D341Med (cell line): ENCODE results near the gene TMEM88.
"Not testable (repeated sequence)": the region's sequence is repeated elsewhere in the genome, so short reads cannot be mapped to it uniquely, and the experiment has no call there.

ENCODE experiments used
- DNase-seq: peaks from one replicate; pipeline ENCODE4 v3.0.0; 2012; ENCODE audit warnings: low spot score

Gene TMEM88, protein sequence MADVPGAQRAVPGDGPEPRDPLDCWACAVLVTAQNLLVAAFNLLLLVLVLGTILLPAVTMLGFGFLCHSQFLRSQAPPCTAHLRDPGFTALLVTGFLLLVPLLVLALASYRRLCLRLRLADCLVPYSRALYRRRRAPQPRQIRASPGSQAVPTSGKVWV

DNA sequence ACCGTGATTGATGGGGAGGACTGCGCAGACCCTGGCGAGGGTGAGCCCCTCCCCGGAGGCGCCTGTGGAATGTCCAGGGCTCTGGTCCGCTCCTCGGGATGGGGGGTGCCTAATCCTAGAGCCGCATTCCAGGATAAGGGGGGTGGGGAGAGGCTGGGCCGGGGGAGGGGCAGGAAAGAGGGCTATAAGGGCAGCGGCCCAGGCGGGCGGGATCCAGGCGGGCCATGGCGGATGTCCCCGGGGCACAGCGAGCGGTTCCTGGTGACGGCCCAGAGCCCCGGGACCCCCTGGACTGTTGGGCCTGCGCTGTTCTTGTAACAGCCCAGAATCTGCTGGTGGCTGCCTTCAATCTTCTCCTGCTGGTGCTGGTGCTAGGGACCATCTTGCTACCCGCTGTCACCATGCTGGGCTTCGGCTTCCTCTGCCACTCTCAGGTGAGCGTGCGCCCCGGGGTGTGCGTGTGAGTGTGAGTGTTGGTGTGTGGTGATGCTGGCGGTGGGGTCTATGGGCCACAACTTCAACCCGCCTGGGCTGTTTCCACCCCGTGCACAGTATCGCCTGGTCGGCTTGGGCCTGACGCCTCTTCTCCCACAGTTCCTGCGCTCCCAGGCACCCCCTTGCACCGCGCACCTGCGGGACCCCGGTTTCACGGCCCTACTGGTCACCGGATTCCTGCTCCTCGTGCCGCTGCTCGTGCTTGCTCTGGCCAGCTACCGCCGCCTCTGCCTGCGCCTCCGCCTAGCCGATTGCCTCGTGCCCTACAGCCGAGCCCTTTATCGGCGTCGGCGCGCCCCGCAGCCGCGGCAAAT lies at the start of gene TMEM88:
Gene TMEM88, plus strand, starts transcription at position 216 of the 809 bp plus-strand sequence. Its CDS starts 9 bp downstream, at position 225.
- DNase-seq, result no peak

DNA sequence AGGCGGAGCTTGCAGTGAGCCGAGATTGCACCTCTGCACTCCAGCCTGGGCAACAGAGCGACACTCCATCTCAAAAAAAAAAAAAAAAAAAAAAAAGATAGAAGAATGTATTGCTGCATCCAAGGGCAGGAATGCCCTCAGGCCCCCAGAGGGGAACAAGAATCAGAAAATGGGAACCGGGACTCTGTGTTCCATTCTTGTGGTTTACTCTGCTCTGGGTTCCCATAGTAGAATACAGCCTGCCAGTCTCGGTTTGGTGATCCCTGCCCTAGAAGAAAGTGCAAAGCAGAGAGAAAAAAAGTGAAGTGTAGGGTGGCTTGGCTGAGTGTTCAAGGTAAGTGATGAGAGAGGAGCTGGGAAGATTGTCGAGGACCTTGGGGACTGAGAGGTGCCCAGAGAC lies 48.3 kb upstream of the TMEM88 start:
- no peak for DNase-seq

DNA sequence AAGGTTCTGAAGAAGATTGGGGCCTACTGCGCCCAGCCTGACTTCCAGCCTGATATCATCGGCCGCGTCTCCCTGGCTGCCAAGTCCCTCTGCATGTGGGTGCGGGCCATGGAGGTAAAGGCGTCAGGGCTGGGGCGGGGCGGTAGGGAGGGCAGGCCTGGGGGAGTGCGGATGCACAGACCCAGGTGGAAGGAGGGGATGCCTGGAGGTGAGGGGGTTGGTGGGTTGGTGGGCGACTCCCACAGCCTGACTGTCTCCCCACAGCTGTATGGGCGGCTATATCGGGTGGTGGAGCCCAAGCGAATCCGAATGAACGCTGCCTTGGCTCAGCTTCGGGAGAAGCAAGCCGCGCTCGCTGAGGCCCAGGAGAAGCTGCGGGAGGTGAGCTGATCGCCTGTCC lies 47.7 kb upstream of the TMEM88 start:
- no peak for DNase-seq

DNA sequence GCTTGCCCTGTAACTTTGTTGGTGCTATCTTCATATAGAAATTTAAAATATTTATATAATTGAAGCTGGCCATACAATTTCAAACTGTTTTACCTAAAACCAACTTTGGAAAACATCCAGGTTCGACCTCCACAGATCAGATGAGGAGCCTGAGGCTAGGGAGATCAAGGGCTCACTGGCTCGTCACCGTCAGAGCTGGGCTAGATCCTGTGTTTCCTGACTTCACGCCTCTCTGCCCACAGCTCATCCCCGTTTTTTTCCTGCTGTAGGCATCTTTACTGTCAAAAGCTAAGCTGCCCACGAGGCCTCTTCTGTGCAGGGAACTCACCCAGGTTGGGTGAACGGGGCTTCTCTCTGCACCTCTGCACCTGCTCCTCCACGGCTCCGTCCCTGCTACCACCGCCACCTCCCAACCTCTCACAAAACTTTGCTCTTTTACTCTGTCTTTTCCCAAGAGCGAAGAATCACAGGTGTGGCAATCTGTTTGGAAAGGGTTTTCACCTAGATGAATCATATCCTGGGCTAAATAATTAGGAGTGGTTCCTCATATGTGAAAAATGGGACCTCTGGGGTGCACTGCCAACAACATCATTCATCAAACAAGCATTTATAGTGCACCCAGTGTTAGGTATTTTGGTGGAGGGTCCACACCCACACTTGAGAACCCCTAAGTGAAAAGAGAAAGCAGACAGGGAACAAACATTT lies 45.6 kb upstream of the TMEM88 start:
- no peak for DNase-seq

DNA sequence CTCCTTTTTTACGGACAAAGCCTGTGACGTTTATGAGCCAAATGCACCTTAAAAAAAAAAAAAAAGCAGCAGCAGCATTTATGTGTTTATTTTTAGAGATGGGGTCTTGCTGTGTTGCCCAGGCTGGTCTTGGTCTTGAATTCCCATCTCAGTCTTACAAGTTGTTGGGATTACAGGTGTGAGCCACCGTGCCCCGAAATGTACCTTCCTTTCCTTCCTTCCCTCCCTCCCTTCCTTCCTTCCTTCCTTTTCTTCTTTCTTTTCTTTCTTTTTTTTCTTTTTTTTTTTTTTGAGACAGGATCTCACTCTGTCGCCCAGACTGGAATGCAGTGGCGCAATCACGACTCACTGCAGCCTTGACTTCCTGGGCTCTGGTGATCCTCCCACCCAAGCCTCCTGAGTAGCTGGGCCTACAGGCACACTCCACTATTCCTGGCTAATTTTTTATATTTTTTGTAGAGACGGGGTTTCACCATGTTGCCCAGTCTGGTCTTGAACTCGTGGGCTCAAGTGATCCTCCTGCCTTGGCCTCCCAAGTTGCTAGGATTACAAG lies 45.0 kb upstream of the TMEM88 start:
- not testable (repeated sequence) for DNase-seq

DNA sequence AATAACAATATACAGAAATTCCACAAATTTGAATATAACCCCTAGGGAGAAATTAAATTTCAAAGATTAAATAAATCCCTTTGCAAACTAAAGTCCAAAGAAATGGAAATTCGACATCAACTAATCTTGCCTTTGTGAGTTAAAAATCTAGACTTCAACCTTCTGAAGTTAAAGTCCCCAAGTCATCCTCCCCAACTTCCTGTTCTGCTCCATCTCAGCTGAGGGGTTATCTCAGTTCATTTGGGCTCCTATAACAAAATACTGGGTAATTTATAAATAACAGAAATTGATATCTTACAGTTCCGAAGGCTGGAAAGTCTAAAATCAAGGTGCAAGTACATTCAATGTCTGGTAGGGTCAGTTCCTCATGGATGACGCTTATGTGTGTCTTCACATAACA lies 43.6 kb upstream of the TMEM88 start:
- DNase-seq, result no peak

DNA sequence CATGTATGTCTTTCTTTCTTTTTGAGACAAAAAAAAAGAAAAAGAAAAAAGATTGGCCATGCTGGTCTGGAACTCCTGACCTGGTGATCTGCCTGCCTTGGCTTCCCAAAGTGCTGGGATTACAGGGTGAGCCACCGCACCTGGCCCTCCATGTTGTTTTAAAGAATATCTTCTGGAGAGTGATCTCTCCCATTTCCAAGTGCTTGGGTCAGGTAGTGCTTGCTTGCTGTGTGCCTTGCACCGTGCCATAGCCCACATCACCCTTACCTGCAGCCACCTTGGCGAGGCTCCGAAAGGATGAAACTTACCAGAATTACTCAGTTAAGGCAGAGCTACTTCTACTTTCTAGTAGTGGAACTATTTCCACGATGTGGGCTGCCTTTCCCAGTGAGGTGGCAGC lies 39.9 kb upstream of the TMEM88 start:
- no peak for DNase-seq

DNA sequence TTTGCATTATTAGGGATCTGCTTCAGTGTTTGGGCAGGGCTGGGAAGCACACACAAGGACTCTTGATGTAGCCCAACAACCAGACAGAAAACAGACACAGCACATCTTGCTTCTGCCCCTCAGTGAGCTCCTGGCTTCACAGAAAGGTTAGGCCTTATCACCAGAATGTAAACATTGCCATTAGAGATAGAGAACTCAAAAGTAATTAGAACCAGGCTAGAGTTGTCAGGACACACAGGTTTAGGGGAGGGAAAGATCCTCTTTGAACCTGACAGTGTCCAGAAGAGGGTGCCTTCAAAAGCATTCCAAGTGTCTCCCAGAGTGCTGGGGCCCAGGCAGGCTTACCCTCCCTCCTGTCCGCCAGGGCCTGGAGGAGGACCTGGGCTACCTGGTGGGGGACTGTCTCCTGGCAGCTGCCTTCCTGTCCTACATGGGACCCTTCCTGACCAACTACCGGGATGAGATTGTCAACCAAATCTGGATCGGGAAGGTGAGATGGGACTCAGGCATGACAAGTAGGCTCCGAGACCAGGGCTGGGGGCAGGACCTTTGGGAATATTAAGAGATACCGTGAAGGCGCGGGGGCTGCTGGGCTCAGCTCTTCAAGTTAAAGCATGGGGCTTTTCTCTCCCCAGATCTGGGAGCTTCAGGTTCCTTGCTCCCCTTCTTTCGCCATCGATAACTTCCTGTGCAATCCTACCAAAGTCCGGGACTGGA lies 37.8 kb upstream of the TMEM88 start:
- DNase-seq, result no peak

DNA sequence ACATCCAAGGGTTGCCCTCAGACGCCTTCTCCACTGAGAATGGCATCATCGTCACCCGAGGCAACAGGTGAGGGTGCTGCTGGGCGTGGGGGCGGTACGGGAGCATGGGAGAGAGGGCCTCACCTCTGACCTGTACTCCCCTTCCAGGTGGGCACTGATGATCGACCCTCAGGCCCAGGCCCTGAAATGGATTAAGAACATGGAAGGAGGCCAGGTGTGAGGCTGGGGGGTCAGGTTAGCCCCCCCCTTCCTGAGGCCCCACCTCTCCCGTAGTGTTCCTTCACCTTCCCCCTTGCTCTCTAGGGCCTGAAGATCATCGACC lies 37.3 kb upstream of the TMEM88 start:
- no peak for DNase-seq

DNA sequence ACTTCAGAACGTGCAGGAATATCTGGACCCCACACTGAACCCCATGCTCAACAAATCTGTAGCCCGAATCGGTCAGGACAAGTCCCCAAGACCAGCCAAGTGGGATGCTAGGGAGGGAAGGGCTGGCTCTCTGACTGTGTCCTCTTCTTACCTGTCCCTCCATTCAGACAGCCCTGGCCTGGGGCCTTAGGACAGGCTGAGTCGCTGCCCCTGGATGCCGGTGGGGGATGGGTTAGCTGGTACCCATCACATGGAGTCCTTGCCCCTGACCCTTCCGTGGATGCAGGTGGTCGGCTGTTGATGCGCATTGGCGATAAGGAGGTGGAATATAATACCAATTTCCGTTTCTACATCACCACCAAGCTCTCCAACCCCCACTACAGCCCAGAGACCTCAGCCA lies 36.8 kb upstream of the TMEM88 start:
- DNase-seq, result no peak

DNA sequence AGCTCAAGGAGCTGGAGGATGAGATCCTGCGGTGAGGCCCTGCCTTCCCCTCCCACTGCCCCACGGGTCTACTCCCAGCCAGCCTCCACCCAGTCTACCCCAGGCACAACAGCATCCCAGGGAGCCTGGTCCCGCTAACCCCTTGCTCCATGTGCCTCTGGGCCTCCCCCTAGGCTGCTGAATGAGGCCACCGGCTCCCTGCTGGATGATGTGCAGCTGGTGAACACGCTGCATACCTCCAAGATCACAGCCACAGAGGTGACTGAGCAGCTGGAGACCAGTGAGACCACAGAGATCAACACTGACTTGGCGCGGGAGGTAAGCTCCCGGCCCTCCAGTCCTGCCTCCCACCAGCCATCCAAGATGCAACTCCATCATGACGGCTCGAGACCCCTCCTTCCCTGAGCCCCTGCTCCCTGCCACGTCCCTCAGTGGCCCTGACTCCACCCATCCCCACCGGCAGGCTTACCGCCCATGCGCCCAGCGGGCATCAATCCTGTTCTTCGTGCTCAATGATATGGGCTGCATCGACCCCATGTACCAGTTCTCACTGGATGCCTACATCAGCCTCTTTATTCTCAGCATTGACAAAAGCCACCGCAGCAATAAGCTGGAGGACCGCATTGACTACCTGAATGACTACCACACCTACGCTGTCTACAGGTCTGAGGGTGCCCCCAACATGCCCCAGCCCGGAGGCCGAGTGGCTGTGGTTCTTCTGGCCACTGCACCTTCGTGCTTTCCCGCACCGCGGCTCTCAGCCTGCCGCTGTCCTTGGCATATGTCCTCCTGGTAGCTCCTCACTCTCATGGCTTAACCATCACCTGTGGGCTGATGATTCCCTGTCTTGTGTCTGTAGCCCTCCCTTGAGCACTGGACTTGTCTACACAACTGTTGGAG lies 35.9 kb upstream of the TMEM88 start:
- DNase-seq, result no peak

DNA sequence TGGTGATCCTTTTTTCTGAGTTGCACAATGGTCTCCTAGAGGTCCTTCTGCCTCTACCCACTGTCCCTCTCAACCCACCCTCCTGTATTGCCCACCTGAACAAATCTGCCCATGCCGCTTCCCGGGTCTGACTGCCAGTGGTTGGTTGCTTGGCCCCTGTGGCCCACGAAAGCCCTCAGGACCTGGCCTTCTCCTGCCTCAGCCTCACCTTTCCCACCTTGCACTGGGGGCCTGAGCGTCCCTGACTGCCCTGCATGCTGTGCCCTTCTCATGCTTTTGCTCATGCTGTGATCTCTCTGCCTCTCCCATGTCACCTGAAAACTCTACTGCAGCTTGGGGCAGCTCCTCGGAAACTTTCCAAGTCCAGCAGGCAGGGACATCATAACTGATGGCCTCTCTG lies 34.6 kb upstream of the TMEM88 start:
- DNase-seq, result no peak

DNA sequence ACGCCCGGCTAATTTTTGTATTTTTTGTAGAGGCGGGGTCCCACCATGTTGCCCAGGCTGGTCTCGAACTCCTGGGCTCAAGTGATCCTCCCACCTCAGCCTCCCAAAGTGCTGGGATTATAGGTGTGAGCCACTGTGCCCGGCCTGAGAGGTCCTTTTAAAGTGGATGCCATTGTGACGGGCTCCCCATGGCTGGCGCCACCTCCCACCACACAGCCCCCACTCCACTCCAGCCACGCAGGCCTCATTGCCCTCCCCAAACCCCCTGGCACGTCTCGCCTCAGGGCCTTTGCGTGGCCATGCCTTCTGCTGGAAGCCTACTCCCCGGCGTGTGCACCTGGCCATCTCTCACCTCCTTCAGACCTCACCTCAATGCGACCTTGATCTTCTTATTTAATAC lies 32.7 kb upstream of the TMEM88 start:
- DNase-seq, result no peak

DNA sequence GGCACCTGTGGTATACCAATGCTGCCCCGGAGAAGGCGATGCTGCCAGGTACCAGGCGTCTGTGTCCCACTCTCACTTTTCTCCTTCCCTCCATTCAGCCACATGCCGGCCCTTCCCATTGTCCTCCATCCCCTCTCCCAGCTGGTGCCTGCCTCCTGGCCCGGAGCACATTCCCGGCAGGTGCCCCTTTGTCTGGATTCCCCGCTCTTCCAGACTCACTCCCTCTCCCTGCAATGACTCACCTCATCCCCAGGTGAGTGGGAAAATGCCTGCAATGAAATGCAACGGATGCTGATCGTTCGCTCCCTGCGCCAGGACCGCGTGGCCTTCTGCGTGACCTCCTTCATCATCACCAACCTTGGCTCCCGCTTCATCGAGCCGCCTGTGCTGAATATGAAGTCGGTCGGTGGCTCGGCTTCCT lies 31.3 kb upstream of the TMEM88 start:
- DNase-seq, result no peak

DNA sequence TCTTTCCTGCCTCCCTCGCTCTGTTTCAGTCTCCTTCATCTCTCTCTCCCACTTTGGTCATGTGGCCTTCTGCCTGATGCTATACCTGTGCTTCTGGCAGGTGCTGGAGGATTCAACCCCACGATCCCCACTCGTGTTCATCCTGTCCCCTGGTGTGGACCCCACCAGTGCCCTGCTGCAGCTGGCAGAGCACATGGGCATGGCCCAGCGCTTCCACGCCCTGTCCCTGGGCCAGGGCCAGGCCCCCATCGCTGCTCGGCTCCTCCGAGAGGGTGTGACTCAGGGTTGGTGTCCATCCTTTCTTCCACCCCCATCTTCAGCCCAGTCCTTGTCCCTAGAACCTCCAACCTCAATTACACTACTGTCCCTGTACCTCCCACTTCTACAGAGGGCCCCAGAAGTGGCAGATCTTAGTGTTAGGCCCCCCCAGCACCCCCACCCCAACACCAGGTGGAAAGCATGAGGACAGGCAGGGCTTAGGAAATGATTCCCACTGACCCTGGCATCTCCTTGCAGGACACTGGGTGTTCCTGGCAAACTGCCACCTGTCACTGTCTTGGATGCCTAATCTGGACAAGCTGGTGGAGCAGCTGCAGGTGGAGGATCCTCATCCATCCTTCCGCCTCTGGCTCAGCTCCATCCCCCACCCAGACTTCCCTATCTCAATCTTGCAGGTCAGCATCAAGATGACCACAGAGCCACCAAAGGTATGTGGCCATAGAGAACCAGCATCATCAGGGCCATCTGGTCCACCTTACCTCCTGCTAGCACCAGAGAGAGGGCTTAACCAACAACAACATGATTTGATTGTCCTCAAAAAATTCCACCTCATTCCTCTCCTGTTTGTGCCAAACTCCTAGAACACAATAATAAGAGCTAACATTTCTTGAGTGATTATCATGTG lies 30.6 kb upstream of the TMEM88 start:
- DNase-seq, result no peak

DNA sequence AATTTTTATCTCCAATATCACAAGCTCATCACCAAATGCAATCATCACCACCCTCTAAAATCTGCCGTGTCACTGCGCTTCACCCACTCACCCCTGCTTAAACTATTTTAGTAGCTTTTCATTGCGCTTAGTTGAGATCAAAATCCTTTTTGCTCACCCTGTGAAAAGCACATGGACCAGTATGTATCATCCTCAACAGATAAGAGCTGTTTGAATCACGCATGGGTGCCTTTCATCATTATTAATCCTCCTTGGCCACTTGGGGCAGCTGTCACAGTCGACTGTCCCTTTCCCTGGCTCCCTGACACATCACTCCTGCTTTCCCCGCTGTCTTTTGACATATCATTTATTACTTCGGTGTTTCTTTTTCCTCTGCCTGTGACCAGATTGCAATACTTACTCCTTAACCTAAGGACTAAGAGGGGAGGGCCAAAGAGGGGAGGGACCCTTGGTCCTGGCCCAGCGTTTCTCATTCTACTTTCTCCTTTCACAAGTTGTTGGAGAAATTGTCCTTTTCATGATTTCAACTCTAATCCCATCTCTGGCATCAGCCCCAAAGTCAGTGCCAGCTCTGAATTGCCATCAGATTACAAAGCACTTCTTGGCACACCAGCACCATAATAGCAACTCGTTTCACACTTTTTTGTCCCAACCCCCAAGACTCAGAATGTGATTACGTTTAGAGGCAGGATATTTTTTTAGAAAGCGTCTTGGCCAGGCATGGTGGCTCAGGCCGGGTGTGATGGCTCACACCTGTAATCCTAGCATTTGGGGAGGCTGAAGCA lies 29.5 kb upstream of the TMEM88 start:
- DNase-seq, result no peak

DNA sequence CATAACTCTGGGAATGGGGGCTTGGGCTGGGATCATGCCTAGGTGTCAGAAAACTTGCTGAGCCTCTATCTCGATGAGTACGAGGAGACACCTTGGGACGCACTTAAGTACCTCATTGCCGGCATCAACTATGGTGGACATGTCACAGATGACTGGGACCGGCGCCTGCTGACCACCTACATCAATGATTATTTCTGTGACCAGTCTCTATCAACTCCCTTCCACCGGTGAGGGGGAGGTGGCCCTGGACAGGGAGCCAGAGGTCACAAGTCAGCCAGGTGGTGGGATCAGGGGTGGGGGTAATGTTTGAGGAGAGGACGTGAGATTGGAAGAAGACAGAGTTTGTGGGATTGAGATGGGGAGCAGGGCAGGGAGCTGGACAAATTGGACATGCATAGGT lies 24.2 kb upstream of the TMEM88 start:
- DNase-seq, result no peak

DNA sequence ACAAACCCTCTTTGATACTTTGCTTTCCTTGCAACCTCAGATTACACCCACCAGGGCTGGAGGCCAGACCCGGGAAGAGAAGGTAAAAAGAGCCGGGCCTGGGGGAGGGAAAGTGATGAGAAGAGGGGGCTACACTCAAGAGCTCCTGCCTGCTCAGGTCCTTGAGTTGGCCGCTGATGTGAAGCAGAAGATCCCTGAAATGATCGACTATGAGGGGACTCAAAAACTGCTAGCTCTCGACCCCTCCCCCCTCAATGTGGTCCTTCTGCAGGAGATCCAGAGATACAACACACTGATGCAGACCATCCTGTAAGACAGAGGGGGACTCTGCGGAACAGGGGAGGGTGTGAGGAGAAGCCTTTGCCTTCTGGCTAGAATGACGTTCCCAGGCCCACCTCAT lies 23.6 kb upstream of the TMEM88 start:
- DNase-seq, result no peak

DNA sequence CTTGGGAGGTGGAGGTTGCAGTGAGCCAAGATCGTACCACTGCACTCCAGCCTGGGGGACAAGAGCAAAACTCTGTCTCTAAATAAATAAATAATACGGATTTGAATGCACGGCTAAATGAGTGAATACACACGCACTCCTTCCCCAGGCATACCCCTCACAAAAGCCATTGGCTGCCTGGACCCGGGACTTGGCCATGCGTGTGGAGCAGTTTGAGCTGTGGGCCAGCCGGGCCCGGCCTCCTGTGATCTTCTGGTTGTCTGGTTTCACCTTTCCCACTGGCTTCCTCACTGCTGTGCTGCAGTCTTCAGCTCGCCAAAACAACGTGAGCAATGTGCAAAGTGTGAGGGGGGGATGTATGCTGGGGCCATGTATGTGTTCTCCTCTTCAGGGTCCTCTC lies 22.4 kb upstream of the TMEM88 start:
- no peak for DNase-seq
